ENCODE data around the gene ZFYVE27.
A peak's percentile ranks its signal among the peaks of the same experiment; 100 is the strongest.

ZFYVE27 gene

DNA sequence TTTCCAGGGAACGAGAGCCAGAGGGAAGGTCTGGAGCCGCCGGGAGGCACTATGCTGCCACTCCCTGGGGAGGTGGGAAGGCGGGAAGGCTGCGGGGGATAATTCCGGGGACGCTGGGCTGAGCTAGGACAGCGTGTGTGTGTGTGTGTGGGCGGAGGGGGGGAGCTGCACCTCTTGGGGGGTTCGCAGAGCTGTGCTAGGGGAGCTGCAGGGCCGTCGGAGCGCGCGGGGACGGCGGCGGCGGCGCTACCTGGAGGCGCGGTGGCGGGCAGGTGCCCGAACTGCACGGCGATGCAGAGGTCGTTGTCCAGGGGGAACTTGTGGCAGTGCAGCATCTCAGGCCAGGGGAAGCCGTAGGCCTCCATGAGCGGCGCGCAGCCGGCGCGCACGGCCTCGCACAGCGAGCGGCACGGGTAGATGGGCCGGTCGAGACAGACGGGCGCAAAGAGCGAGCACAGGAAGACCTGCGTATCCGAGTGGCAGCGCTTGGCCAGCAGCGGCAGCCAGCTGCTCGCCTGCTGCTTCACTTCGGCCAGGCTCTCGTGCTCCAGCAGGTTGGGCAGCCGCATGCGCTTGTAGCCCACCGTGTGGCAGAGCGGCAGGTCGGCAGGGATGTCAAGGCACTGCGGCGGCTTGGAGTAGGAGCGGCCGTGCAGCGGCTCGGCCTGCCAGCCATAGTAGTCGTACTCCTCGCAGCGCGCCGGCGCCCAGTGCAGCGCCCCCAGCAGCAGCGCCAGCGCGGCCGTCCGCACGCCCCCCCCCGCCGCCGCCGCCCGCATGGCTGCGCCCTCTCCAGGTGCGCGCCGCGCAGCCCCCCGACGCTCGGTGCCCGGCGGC is 34.3 kb downstream of the ZFYVE27 start:
- DNase-seq = peak in 1 of 2 experiments; percentile 31

DNA sequence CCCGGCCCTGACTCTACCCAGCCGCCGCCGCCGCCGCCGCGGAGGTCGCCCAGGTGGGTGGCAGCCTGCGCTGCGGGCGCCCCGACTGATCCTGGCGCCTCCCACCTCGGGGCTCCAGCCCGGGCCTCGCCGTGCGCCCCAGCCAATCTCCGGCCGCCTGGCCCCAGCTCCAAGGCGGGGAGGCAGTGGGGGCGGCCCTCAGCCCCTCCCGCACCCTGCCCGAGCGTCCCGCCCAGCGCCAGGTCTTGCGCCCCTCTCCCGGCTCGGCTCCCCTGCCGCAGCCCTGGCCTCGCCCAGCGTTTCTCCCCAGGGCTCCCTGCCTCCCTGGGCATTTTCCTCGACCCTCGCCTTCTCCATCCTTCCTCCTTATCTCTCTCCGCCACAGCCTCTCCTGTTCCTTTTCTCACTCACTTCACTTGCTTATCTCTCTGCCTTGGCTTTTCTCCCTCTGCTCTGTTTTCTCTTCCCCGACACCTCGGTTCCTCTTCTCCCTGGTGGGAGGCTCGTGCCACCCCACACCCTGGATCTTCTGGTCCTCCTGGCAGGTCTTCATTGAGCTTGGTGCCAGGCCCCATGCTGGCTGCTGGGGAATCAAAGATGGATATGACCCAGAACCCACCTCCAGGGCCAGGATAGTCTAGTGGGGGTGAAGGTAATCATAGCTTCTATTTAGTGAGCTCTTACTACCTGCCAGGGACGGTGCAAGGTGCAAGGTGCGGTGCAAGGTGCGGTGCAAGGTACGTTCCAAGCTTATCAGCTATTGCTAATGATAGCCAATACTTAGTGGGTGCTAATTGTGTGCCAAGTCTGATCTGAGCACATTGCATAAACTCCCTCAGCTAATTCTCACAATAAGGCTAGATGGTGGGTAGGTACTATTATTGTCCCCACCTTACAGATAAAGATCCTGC is 35.2 kb downstream of the ZFYVE27 start, which contains the start of gene SFRP5:
TSS of gene SFRP5 (minus strand) at position 87 of the 911 bp plus-strand sequence. CDS start 166 bp downstream, outside the sequence.
- no peak for DNase-seq

DNA sequence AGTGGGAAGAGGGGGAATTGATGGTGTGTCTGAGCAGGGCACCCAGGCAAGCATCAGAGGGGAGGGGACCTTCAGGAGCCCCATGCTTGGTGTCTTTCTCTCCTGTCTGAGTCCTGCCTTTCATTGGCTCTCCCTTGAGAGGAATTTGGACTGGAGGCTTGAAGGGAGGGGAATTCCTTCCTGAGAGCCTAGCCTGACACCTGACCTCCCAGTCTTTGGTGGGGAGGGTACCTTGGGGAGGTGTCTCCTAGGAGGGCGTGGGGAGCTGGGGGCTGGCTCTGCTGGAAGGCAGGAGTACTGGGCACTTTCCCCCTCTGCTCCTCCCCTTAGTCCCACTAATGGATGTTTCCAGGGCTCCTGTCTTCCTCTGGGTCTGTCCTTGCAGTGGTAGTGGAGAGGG is 36.2 kb downstream of the ZFYVE27 start:
- DNase-seq = no peak

DNA sequence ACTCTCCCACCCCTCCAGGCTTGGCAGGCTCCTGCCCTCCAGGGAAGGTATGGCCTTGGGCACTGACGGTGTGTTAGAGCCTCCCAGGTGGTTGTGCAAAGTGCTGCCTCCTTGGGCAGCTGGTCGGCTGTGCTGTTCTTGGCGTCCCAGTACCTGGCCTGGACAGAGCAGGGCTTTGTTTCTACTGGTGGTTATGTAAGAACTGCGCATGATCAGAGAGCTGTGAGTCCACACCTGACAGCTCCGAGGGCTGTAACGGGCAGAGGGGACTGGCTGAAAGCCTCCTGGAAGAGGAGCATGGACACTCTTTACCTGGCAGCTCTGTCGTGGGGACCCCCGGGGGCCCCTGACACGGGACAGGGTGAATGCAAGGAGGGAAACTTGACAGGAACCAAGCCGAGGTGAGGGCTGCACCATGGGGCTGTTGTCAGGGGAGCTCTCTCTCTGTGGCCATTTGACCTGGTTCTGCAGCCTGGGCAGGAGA is 37.9 kb downstream of the ZFYVE27 start:
- DNase-seq = no peak

DNA sequence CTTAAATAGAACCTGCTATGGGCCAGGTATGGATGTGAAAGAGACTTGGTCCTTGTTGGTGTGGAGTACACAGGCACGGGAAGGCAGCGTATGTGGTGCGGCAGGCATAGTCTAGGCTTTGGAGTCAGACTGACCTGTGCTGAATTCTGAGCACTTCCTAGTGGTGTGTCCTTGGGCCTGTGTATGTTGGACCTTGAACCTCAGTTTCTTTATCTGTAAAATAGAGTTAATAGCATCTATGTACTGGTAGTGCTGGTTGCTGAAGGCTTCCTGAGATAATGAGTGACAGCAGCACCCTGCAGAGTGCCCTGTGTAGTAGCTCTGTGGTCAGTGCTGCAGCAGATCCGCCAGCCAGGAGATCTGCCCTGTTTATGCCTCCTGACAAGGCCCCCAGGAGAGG is 40.2 kb downstream of the ZFYVE27 start:
- DNase-seq = no peak

DNA sequence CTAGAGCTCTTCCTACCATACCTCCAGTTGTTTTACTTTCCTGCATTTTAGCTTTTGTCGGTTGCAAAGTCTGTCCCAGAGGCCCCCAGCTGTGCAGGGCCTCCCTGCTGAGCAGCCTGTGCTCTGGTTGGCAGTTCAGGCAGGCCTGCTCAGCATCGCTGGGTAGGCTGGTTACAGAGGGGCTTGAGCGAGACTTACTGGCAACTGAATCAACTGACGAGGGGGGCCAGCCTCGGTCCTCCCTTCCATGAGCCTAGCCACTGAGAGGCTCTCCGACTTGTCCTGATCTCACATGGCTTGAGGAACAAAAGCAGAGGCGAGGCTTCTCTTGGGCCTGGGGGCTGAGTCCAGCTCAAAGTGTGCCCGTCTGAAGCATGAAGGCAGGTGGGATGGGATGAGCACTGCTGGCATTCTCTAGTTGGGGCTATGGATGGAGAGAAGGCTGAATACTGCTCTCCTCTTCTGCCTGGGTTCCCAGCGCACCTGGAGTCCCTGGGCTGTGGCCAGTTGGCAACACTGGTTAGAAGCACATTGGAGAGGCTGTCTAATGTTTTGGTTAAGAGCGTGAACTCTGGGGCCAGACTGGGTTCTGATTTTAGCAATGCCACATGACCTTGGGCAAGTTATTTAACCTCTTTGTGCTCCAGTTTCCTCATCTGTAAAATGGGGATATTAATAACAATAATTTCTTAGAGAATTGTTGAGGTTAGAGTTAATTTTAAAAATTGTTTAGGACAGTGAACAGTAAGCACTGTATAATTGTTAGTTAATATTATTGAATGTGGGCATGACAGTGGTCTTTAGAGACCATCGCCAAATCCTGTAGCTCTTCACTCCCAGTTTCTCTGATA is 41.7 kb downstream of the ZFYVE27 start:
- no peak for DNase-seq

DNA sequence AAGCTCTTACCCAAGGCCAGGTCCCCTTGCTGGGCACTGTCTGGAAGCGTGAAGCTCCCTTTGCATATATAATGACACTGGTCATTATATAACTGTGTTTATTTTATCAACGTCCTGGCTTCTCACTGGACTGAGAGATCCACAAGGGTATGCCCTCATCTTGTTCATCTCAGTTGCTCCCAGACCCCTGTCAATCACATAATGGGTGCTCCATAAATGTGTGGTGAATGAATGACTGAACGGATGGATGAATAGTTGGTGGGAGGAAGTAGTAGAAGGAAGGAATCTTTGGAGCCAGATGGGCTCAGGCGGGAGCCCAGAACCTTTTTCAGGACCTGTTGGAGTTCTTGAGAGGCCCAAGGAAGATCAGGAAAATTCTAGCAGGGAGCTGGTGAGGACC is 42.6 kb downstream of the ZFYVE27 start:
- DNase-seq = no peak

DNA sequence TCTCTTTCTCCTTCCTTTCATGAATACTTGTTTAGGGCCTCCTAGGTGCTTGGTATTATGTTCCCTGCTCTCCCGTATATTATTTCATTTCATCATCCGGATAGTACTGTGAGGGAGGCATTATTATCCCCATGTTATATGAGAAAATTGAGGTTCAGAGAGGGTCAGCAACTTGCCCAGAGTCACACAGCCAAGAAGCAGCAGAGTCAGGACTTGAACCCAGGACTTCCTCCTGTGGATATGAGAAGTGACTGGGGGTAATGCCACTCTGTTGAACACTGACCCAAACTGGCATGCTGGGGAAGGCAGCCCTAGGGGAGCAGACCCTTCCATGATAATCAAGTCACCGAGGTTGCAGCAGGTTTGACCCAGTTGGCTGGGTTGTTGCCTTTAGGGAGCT is 43.0 kb downstream of the ZFYVE27 start:
- DNase-seq = no peak

DNA sequence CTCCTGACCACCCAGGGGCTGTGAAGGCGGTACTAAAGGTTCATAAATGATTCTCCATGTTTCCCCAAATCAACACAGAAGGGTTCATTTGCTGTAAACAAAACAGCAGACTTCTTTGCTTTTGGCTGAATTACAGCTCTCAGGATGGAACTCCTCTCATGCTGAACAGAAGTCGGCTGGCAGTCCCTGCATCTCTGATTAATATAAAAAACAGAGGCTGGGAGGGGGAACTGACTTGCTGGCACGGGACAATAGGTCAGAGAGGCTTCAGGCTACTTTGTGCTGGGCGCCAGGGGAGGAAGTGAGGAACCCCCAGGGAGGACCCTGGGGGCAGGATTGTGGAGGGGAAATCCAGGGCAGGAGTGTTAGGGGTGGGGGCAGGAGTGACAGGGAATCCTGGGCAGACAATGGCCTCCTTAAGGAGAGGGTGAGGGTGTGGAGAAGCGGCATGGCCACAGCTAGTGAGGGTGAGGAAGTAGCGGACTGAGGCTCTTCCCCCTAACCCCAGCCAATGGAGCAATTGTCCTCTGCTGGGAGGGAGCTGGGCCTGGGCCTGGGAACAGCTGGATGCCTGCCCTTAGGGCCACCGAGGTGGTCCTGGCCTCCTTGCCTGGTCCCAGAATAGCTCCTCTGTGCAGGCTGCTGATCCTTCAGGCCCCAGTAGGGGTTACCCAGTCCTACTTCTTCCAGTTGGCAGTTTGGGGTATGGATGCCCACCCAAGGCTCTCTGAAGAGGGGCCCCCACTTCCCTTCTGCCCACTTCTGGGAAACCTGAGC is 44.1 kb downstream of the ZFYVE27 start:
- DNase-seq = no peak

DNA sequence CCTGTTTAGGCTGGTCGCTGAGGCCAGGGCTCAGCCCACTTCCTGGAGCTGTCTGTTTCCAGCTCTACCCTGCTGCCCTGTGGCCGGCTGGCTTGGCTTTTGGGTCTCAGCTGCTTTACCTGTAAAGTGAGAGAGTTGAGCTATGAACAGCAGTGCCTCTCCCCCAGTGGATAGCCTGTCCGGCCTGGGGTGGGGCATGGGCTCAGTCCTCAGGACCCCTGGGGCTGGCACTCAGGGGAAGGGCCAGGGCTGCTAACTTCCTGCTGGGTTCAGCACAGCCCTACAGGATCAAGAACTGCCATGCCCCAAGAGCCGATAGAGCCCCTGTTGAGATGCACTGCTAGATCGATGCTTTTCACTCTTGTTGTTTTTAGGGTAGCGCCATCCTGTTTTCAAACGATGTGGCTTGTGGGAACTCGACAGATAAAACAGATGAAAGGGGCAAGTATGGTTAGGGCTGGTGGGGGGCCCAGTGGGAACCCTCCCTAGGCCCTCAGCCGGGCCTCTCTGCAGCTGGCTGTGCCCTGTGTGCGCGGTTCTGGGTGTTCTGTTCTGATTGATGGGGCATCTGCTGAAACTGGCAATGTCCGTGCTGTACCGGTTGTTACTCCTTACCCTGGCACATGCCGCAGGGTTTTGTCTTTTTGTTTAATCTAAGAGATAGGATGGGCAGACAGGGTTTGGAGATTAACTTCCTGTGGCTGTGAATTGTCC is 44.8 kb downstream of the ZFYVE27 start:
- no peak for DNase-seq

DNA sequence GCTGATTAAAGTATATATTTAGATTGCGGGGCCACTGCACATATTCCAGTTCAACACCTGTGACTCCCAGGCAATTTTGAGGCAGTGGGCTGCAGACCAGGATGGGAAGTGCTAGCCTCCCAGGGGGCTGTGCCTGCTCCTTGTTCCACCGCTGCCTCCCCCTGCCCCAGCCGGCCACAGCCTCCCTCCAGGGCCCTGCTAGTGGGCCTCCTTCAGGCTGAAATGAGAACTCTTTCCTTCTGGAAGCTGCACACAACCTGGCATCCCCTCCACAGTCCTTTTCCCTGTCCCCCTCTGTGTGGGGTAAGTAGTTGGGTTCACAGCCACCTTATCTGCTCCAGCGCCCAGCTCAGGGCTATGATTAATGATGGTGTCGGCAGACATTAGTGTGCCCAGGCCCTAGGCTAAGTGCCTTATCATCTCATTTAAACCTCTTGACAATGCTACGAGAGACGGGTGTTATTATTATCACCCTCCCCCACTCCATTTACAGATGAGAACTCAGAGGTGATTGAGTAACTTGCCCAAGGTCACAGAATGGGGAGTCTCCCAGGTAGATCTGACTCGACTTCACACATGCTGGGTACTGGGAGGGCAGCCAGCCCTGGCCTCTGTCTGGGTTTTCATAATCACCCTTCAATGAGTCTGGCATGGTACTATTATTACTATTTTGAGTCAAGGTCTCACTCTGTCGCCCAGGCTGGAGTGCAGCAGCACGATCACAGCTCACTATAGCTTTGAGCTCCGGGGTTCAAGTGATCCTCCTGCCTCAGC is 45.7 kb downstream of the ZFYVE27 start:
- DNase-seq = no peak

DNA sequence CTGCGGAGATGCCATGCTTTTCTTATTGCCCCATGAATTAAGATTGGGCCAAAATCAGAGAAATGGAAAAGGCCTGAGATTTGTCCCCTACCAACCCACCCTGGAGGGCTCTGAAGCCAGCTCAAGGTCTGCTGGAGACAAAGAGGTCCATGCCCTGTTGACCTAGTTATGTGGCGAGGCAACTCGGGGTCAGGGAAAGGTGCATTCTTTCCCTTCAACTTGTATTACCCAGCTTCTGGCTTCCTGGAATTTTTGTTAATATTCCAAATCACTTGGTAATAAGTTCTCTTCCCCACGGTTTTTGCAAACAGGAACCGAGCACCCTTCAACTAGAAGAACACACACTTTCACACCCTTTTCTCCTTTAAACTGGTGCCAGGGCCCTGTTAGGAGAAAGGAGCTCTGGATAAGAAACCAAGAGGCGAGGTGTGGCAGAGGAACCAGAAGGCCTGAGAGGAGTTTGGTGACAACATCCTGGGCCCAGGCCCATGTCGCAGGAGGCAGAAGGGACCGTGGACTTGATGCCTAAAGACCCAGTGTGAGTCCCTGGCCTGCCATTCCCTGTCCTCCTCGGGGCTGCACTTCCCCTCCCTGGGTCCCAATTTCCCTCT is 47.4 kb downstream of the ZFYVE27 start:
- DNase-seq = no peak

DNA sequence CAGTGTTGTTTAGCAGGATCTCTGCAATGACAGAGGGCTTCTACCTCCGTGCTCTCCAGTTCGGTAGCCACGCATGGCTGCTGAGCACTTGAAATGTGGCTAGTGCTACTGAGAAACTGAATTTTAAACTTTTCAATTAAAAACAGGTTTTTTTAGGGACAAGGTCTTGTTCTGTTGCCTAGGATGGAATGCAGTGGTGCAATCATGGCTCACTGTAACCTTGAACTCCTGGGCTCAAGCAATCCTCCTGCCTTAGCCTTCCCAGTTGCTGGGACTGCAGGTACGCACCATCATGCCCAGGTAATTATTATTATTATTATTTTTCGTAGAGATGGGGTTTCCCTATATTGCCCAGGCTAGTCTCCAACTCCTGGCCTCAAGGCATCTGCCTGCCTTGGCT is 48.3 kb downstream of the ZFYVE27 start:
- DNase-seq = no peak

DNA sequence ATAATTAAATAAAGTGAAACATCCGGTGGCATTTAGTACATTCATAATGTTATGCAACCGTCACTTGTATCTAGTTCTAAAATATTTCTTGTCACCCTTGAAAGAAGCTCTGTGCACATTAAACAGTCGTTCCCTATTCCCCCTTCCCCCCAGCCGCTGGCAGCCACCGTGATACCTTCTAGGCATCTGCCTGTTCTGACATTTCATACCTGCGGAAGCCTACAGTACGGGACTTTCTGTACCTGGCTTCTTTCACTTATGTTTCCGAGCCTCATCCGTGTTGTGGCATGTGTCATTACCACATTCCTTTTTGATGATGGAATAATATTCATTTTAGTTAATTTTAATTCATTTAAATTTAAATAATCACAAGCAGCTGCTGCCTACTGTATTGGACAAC is 48.8 kb downstream of the ZFYVE27 start:
- DNase-seq = no peak

DNA sequence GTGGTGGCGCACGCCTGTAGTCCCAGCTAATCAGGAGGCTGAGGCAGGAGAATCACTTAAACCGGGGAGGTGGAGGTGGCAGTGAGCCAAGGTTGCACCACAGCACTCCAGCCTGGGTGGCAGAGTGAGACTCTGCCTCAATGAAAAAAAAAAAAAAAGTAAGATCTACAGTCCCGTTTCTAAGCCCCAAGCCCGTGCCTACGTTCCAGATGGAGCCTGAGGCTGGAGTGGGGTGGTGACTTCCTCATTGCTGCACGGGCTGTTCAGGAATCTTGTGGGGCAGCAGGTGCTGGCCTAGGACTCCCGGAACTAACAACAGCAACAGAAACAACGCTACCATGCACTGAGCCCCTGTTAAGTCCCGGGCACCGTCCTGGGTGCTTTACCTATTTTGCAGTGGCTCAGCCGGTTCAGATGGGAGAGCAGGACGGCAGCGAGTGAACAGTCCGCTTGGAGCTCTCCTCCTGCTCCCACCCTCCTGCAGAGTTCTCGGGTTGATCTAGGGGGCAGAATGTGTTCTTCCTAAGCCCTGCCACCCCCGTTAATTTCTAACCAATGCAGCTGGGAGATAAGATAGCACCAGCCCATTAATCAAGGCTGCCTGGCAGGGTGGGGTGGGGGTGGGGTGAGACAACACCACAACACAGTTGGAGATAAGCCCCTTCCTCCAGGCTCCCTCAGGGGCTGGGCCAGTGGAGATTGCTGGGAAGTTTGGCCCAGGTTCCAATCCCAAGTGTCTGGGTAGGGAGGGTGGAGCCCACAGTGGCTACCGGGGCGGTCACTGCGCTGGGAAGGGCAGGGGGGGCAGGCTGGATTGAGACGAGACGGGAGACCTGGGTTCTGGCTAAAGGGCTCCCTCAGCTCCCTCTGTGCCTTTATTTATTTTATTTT is 51.9 kb downstream of the ZFYVE27 start:
- peak in 1 of 2 experiments; percentile 23 for DNase-seq

DNA sequence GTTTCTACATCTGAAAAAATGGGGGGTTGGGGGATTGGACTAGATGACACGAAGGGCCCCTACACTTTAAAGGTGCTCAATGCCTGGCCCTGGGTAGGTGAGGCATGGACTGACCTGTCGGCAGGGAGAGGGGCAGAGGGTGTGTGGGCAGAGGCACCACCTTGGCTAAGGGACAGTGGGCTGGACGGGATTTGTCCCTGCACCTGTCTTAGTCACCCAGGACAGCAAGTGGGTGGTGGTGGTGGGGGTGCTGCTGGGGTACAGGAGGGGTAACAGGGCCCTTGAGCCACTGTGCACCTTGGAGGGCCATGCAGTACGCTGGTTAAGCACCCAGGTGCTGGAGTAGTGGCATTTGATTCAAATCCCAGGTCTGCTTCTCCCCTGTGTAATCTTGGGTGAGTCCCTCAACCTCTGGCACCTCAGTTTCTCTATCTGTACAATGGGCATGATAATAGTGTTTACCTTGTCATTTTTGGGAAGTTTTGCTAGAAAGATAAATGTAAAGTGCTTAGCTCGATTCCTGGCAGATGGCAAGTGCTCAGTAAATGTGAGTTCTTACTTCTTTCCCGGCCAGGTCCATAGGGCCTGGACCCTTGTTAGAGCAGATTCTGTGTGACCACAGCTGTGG is 53.0 kb downstream of the ZFYVE27 start:
- DNase-seq = no peak

DNA sequence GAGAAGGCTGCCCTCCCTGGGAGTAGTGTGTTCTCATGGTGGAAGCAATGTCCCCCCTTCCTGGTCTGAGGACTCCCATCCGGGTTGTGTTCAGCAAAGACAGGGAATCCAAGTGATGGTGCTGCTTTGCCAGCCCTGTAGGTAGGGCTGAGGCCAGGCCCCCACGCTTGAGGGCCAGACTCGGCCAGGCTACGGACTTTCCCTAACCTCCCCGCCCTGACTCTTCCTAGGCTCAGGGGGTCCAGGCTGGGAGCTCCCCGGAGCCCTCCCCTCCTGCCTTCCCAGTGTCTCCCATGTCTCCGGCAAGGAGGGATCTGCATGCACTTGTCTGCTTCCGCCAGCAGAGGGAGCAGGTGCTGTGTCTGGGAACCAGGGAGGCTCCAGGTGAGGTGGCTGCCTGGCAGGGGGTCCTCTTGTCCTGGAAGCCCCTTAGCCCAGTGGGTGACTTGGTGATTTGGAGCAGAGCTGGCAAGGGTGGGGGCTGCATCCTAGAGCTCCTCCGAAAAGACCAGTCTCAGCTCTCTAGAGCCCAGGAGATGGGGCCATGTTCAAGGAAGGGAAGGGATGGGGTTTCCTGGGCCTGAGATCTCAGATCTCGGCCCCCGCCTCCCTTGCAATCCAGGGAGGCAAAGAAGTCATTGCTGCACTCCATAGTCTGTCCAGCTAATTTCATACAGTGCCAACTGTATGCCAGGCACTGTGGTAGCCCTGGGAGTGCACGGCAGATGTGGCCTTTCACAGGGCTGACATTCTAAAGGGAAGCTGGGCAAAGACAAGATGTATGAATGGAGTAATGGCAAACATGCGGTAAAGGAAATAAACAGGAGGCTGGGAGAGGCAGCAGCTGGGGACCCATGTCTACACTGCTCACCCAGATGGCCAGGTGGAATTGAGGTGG is 55.1 kb downstream of the ZFYVE27 start:
- peak in 1 of 2 experiments; percentile 35 for DNase-seq

Data from NCI-H524 (cell line).